ENCODE measurements around the gene ENTPD5. TPM values are rescaled to one million over a fixed set of nuclear protein-coding genes. Genes with fewer than 3 reads are reported as not detected.
A peak's percentile ranks its signal among the peaks of the same experiment; 100 is the strongest.

Gene ENTPD5
- total RNA-seq, 1 experiment from 2014 or later, result 10.6 TPM

- Mint-ChIP-seq H3K27ac (no peak overlapping the region), H3K4me3 (no peak overlapping the region), H3K27me3 (ENCODE audit: low read depth) (no peaks in the 10 kb centered on the region), H3K4me1 (no peaks in the 10 kb centered on the region), H3K36me3 (peaks cover 22% of the 10 kb centered on the region), H3K9me3 (no peaks in the 10 kb centered on the region)
- ATAC-seq (no peak), DNase-seq (ENCODE audit: low spot score) (no peak)
- no peak for TF ChIP-seq NR1H2 (CRISPR knock-in tag; IDR thresholded peaks at IDR 0.05)
- no peak for TF ChIP-seq E2F1 (CRISPR knock-in tag; IDR thresholded peaks at IDR 0.05)
- no peak for TF ChIP-seq PRRX2 (CRISPR knock-in tag; IDR thresholded peaks at IDR 0.05)
- TF ChIP-seq GABPB1 (CRISPR knock-in tag; IDR thresholded peaks at IDR 0.05), result no peak
- TF ChIP-seq AFF4 (CRISPR knock-in tag; IDR thresholded peaks at IDR 0.05; ENCODE audit: borderline replicate concordance), result no peak
- TF ChIP-seq ZNF671 (CRISPR knock-in tag; IDR thresholded peaks at IDR 0.05), result no peak
- TF ChIP-seq TP53 (CRISPR knock-in tag; IDR thresholded peaks at IDR 0.05), result no peak
- no peak for TF ChIP-seq NFATC4 (CRISPR knock-in tag; IDR thresholded peaks at IDR 0.05)
- ChIA-PET CTCF (no interaction called here), POLR2A (interaction anchor here (0.6 kb wide), 1 partner anchor 38 kb away, joined by 5 read pairs; no protein-coding TSS in a partner anchor)
Measured at GRCh38 chr14:73961192-73961591, 57.9 kb downstream of the ENTPD5 start.

- Mint-ChIP-seq H3K36me3 (peaks cover 24% of the 10 kb centered on the region), H3K9me3 (no peaks in the 10 kb centered on the region), H3K27me3 (ENCODE audit: low read depth) (no peaks in the 10 kb centered on the region), H3K27ac (peak overlapping the region; percentile 66; the same call in 1 of the 2 replicates), H3K4me1 (no peaks in the 10 kb centered on the region), H3K4me3 (no peak overlapping the region)
- DNase-seq (ENCODE audit: low spot score) (no peak), ATAC-seq (no peak)
- ChIA-PET POLR2A (no interaction called here), CTCF (interaction anchor here (0.9 kb wide), 1 partner anchor 9 kb away, joined by 3 read pairs; the partner anchor contains the start of gene FAM161B)
- TF ChIP-seq ZNF425 (CRISPR knock-in tag; conservative IDR thresholded peaks at IDR 0.05) (no peak), CREB1 (CRISPR knock-in tag; IDR thresholded peaks at IDR 0.05) (no peak)
- TF ChIP-seq, protein P1, sequence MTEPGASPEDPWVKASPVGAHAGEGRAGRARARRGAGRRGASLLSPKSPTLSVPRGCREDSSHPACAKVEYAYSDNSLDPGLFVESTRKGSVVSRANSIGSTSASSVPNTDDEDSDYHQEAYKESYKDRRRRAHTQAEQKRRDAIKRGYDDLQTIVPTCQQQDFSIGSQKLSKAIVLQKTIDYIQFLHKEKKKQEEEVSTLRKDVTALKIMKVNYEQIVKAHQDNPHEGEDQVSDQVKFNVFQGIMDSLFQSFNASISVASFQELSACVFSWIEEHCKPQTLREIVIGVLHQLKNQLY (CRISPR knock-in tag; IDR thresholded peaks at IDR 0.05), result no peak
Measured at GRCh38 chr14:73958591-73958990, 60.5 kb downstream of the ENTPD5 start.

- ChIA-PET POLR2A (no interaction called here), CTCF (no interaction called here)
- Mint-ChIP-seq H3K9me3 (no peaks in the 10 kb centered on the region), H3K4me1 (peaks cover 3% of the 10 kb centered on the region), H3K36me3 (peaks cover 12% of the 10 kb centered on the region), H3K4me3 (no peak overlapping the region), H3K27ac (no peak overlapping the region), H3K27me3 (ENCODE audit: low read depth) (no peaks in the 10 kb centered on the region)
- ATAC-seq, result no peak
- no peak for DNase-seq (ENCODE audit: low spot score)
- TF ChIP-seq AFF4 (CRISPR knock-in tag; IDR thresholded peaks at IDR 0.05; ENCODE audit: borderline replicate concordance) (no peak), TCF7 (CRISPR knock-in tag; IDR thresholded peaks at IDR 0.05; ENCODE audit: low read depth) (no peak), ATF6 (CRISPR knock-in tag; IDR thresholded peaks at IDR 0.05) (no peak), RORB (CRISPR knock-in tag; IDR thresholded peaks at IDR 0.05) (no peak)
- TF ChIP-seq, protein P2, sequence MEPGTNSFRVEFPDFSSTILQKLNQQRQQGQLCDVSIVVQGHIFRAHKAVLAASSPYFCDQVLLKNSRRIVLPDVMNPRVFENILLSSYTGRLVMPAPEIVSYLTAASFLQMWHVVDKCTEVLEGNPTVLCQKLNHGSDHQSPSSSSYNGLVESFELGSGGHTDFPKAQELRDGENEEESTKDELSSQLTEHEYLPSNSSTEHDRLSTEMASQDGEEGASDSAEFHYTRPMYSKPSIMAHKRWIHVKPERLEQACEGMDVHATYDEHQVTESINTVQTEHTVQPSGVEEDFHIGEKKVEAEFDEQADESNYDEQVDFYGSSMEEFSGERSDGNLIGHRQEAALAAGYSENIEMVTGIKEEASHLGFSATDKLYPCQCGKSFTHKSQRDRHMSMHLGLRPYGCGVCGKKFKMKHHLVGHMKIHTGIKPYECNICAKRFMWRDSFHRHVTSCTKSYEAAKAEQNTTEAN (CRISPR knock-in tag; IDR thresholded peaks at IDR 0.05), result no peak
- TF ChIP-seq, protein P3, sequence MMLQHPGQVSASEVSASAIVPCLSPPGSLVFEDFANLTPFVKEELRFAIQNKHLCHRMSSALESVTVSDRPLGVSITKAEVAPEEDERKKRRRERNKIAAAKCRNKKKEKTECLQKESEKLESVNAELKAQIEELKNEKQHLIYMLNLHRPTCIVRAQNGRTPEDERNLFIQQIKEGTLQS (CRISPR knock-in tag; conservative IDR thresholded peaks at IDR 0.05), result no peak
Measured at GRCh38 chr14:73955674-73956073, 63.4 kb downstream of the ENTPD5 start.

Measured in WTC11 (cell line).